ENCODE measurements around the gene FHAD1.
"Not testable (repeated sequence)": the region's sequence is repeated elsewhere in the genome, so short reads cannot be mapped to it uniquely, and the experiment has no call there.

The FHAD1 gene

DNA sequence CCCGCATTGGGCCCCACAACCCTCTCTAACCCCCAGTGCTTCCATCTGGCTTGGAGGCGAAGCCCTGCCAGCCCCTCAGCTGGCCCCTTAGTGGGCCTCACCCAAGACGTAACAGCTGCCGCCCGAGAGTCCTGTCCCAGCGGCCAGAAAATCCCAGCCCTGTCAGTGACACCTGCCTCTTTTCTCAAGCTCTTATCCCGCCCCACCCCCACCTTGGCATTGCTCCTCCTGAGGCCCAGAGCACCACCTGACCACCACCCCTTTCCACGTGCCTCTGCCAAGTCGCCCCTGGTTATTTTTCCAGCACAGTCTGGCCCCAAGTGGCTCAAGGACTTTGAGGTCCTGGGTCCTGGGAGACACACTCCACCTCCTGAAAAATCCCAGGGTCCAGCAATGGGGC, 185.3 kb downstream of the FHAD1 start:
- no peak for DNase-seq (ENCODE audit: low read depth)
- H3K4me3 ChIP-seq (ENCODE audit: low read length), result no peak overlapping the region
- TF ChIP-seq, protein P1, sequence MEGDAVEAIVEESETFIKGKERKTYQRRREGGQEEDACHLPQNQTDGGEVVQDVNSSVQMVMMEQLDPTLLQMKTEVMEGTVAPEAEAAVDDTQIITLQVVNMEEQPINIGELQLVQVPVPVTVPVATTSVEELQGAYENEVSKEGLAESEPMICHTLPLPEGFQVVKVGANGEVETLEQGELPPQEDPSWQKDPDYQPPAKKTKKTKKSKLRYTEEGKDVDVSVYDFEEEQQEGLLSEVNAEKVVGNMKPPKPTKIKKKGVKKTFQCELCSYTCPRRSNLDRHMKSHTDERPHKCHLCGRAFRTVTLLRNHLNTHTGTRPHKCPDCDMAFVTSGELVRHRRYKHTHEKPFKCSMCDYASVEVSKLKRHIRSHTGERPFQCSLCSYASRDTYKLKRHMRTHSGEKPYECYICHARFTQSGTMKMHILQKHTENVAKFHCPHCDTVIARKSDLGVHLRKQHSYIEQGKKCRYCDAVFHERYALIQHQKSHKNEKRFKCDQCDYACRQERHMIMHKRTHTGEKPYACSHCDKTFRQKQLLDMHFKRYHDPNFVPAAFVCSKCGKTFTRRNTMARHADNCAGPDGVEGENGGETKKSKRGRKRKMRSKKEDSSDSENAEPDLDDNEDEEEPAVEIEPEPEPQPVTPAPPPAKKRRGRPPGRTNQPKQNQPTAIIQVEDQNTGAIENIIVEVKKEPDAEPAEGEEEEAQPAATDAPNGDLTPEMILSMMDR (IDR thresholded peaks at IDR 0.05; ENCODE audit: insufficient read depth, low read depth, low read length, missing control alignments), result no peak

DNA sequence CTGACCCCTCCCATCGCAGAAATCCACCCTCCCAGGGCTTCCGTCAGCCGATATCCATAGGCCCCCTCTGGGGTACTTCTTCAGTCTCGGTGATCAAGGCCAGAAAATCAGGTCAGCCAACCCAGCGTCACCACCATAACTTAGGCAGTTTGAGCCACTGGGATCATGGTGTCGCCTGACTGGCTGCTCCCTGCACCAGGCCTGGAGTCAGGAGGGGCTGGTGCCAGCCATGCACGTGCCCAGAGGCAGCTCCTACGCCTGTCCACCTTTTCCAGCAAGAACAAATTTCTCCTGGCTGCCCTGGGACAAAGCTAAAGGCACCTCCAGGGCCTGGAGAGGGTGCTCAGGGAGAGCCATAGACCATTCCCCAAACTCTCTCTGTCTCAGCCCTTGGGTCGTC, 186.4 kb downstream of the FHAD1 start:
- H3K4me3 ChIP-seq (ENCODE audit: low read length), result no peak overlapping the region
- no peak for DNase-seq (ENCODE audit: low read depth)
- TF ChIP-seq, protein P1 (IDR thresholded peaks at IDR 0.05; ENCODE audit: insufficient read depth, low read depth, low read length, missing control alignments), result no peak

DNA sequence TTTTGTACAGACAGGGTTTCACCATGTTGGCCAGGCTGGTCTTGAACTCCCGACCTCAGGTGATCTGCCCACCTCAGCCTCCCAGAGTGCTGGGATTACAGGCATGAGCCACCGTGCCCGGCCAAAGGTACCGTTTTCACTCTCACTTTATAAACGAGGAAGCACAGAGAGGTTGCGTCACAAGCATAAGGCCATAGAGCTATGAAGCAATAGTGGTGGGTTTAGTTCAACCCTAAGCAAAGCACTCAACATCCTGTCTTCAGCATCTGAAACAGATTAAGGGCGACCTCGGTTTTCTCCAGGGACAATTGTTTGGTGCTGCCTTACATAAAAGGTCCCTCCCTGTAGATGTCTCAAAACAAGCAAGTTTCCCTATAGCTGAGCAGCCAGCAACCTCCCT, 187.7 kb downstream of the FHAD1 start:
- not testable (repeated sequence) for H3K4me3 ChIP-seq (ENCODE audit: low read length)
- DNase-seq (ENCODE audit: low read depth), result peak; percentile 51

DNA sequence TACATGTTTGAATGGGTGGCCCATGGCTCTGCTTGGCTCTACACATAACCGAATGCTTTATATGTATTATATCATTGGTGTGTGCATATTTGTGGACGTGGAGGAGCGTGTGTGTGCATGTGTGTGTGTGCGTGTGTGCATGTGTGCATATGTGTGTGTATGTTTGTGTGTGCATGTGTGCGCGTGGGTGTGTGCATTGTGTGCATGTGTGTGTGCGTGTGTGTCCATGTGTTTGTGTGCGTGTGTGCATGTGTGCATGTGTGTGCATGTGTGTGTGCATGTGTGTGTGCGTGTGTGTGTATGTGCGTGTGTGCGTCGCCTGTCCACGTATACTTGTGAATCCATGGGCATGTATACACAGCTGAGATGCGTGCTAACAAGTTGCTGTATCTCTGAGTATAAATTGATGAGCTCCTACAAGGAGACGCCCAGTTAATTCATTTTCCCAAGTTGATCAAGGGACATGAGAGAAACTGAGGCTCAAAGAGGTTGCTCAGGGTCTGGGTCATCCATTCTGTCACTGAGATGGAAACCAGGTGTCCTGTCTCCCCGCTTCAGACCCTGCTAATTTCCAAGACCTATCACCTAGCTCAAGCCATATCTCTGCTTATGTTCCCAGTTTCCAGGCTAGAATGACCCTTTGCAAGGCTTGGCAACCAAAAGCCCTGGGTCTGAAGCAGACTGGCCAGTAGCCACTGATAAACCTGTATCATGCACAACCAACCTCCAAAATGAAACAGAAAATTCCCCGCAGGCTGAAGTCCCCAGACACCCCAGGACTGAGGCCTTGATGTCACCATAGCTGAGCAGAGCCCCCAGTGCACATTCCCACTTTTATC, 188.4 kb downstream of the FHAD1 start:
- TF ChIP-seq, protein P1 (IDR thresholded peaks at IDR 0.05; ENCODE audit: insufficient read depth, low read depth, low read length, missing control alignments), result no peak
- DNase-seq (ENCODE audit: low read depth), result no peak
- H3K4me3 ChIP-seq (ENCODE audit: low read length), result no peak overlapping the region

DNA sequence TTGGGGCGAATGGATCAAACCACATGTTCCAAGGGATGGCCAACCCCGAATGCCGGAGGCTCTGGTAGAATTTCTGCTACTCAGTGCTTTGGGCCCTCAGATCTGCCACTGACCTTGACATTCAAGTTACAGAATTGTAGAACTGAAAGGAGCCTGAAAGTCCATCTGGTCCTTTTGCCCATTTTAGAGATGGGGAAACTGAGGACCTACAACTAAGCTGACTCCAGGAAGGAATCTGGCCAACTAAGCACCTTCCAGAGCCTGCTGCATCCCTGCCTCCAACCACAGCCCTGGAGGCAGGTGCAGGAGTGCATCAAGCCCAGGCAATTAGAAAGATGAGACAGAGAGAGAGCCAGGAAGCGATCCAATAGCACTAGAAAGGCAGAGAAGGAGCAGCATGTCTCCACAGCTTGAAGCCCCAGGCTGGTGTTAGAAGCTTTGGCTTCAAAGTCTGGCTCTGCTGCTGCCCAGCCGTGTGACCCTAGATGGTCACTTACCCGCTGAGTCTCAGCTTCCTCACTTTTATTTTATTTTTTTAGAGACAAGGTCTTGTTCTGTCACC, 189.9 kb downstream of the FHAD1 start:
- DNase-seq (ENCODE audit: low read depth), result no peak
- TF ChIP-seq, protein P1 (IDR thresholded peaks at IDR 0.05; ENCODE audit: insufficient read depth, low read depth, low read length, missing control alignments), result no peak
- no peak overlapping the region for H3K4me3 ChIP-seq (ENCODE audit: low read length)

DNA sequence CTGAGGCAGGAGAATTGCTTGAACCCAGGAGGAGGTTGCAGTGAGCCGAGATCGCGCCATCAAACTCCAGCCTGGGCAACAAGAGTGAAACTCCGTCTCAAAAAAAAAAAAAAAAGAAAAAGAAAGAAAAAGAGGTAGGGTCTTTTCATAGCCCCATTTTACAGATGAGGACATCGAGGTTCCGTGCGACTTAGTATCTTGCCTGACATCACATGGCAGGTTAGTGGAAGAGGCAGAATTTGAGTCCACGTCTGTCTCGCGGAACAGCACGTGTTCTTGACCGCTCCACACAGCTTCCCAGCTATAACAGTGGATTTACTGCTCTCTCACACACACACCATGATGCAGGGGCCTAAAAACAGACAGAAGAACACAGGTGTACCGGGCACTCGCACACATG, 192.3 kb downstream of the FHAD1 start:
- TF ChIP-seq, protein P1 (IDR thresholded peaks at IDR 0.05; ENCODE audit: insufficient read depth, low read depth, low read length, missing control alignments), result no peak
- H3K4me3 ChIP-seq (ENCODE audit: low read length), result no peak overlapping the region
- no peak for DNase-seq (ENCODE audit: low read depth)

DNA sequence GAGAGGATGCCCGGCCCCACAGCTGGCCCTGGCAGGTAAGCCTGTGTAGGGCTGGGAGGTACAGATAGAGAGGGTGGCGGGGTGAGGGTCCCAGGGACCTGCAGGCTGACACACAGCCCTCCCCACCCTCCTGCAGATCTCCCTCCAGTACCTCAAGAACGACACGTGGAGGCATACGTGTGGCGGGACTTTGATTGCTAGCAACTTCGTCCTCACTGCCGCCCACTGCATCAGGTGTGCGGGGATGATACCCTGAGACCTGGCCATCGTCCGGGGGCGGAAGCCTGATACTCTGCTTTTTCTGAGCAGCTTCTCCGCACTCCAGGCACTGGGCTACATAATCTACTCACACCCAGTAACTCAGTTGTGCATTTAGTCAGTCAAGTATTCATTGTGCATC, 193.3 kb downstream of the FHAD1 start:
- H3K4me3 ChIP-seq (ENCODE audit: low read length), result no peak overlapping the region
- TF ChIP-seq, protein P1 (IDR thresholded peaks at IDR 0.05; ENCODE audit: insufficient read depth, low read depth, low read length, missing control alignments), result no peak
- DNase-seq (ENCODE audit: low read depth), result no peak
